Forelimb muscle (tissue), 1 donor: ENCODE data around the gene OR2T6. TPM values are rescaled to one million over a fixed set of nuclear protein-coding genes. Genes with fewer than 3 reads are reported as not detected.
"Not testable (repeated sequence)": the region's sequence is repeated elsewhere in the genome, so short reads cannot be mapped to it uniquely, and the experiment has no call there.

Source experiments
- DNase-seq: peaks from one replicate; pipeline ENCODE4 v3.0.0-alpha.2; 2013; ENCODE audit warnings: low read depth
- polyA plus RNA-seq: library from polyadenylated mRNA; unstranded; fragments of 120-200 nt; gene quantifications from one replicate; pipeline ENCODE4 v1.2.1, GENCODE V29; 2013; ENCODE audit not compliant: insufficient read length

Gene OR2T6, protein sequence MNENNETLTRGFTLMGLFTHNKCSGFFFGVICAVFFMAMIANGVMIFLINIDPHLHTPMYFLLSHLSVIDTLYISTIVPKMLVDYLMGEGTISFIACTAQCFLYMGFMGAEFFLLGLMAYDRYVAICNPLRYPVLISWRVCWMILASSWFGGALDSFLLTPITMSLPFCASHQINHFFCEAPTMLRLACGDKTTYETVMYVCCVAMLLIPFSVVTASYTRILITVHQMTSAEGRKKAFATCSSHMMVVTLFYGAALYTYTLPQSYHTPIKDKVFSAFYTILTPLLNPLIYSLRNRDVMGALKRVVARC
- polyA plus RNA-seq: not detected

DNA sequence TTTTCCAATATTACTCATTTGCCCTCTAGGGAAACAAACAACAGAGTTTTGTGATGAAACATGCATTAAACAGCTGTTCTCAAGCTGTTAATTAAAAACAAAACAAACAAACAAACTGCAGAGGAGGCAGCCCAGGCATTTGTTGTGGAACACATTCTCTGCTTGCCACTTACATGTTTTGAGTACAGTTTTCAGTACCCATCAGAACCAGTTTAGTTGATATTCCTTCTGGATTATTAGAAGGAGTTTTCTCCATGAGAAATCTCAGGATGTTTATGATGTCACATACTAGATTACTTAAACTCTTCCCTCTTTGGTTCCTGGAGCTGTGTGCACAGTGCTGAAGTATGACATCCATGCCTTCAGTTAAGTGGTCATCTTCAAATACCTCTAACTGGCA is at the start of gene OR2T6:
Gene OR2T6, plus strand, starts transcription at position 301 of the 400 bp plus-strand sequence. CDS start 11,863 bp downstream, outside the sequence.
- no peak for DNase-seq

DNA sequence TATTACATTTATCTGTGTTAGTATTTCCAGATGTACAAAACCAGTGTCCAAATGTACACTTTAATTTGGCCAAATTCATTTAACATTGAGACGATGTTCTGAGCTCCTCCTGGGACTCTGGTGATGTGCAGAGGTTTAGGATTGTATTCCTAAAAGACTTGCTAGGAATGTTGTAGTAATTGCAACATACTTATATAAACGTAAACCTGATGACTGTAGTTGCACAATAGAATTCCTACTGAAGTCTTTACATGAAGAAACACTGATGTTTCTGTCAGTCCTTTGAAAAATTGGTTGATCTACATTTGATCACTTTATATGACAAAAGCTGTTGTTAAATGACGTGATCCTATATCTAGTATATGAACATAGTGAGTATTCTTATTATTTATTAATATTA is 32.1 kb upstream of the OR2T6 start:
- DNase-seq: no peak

DNA sequence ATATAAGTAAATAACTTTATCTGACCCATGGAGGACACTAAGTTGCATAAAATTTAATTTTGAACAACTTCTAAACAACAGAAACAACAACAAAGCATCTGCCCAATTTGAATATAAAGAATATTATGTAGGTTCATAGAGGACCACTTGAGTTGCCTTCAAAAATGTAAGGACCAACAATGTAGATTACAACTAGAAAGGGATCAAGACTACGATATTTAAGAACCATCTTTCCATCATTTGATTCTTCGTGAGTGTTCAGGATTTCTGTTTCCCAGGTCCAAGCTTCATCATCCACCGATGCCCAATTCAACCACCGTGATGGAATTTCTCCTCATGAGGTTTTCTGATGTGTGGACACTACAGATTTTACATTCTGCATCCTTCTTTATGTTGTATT is 27.1 kb upstream of the OR2T6 start, which contains the start of gene OR14C36:
Gene OR14C36, plus strand, starts transcription at position 301 of the 400 bp plus-strand sequence. Its CDS starts 0 bp downstream, at position 301.
- no peak for DNase-seq

DNA sequence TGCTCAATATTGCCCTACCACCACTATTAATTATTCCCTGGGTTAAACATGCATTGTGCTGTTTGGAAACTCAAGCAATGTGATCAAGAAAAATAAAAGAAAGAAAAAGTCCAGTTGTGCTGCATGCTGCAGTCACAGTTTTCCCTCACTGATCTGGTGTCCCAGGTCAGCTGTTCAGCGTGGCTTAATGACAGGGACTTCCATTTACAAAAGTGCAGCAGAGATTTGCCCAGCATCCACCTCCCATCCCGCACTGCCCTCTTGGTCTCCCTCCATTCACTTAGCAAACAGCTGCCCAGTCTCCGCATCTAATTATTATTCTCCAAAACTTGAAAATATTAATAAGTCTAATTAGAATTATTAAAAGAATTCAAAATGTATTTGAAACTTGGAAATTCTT is 16.1 kb upstream of the OR2T6 start:
- DNase-seq: no peak

DNA sequence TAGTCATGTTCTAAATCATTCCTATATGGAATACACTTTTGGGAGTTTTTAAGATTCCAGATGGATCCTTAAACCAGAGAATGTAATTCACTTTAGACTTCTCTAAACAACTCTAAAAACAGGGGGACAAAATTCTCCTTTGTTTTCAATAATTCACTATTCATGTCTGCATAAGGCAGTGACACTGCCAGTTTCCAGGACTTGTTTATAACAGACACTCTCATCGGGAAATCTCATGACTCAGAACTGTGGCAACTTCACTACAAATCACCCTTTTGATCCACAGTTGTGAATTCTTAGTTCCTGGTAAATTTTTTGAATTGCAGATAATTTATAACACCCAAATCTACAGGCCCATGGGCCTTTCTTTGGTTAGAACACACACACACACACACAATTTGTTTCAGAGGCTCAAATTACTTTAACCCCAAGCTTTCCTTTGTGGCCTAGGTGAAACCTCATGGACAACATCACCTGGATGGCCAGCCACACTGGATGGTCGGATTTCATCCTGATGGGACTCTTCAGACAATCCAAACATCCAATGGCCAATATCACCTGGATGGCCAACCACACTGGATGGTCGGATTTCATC is 14.3 kb upstream of the OR2T6 start, which contains the start of gene OR2T4:
Gene OR2T4, plus strand, starts transcription at position 545 of the 595 bp plus-strand sequence. Its CDS starts 0 bp downstream, at position 545.
- DNase-seq: no peak

DNA sequence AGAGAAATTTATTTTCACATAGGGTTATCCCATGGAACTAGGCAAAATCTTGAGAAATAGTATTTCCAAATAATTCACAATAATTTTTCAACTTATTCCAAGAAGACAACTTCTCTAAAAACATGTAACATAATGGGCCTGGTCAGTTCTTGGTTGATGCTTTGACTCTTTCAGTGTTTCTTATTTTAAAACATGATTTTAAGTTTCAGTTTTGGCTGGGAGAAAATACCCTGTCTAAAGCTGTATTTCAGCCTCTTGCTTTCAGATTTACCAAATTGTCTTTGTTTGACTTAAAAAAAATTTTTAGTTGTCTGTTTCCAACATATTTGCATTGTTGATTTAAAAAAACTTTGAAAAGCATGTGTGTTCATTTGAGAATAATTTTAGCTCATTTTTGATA is 8.9 kb upstream of the OR2T6 start:
- no peak for DNase-seq

DNA sequence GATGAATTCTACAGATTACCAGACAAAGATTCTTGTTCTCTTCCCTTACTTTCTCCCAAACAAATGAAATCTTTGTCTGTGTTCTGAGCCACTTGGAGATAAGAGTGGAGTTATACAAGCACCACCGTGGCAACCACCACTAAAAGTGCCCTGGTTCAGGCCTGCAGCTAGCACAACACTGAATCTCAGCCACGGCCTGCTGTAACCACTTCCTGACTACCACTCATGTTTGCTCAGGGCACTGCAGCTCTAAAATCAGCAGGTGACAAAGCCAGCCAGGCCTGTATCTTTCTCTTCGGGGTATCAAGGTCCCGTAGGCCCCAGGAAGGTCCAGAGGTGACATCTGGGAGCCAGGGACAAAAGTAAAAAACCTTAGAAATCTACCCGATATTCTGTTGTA is 3.2 kb upstream of the OR2T6 start:
- no peak for DNase-seq

DNA sequence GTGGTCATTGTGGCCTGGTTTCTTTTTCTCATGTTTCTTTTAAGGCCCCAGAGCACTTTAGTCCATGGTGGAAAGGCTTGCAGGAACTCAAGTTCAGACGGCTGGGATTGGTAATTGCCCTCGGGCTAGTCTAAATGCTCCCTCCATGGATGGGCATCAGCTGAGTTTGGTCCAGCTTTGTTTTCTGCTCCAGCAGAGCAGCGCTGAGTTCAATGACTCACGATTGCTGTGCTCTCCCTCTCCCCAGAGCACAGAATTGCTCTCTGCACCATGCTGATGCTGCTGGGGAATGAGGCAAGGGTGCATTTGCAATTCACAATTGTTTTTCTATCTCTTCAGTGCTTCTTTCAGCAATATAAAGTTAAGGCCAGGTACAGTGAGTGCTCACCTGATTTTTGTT is 1.8 kb upstream of the OR2T6 start:
- no peak for DNase-seq

DNA sequence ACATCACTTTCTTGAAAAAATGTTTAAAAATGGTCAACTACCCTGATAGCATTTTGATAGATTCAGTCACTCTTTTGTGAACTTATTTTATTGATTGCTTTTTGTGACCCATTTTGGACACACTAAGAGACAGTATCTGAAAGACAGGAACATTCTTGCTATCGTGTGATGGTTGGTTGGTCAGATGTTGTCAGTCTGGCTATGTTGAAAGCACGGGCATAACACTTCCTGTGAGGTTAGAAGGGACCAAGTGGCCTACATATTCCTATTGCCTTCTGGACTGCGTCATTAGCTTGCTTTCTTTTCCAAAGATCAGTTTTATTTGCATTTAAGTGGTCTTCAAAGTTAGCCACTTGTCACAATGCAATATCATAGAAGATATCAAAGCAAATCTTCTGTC is 1.4 kb downstream of the OR2T6 start:
- no peak for DNase-seq

DNA sequence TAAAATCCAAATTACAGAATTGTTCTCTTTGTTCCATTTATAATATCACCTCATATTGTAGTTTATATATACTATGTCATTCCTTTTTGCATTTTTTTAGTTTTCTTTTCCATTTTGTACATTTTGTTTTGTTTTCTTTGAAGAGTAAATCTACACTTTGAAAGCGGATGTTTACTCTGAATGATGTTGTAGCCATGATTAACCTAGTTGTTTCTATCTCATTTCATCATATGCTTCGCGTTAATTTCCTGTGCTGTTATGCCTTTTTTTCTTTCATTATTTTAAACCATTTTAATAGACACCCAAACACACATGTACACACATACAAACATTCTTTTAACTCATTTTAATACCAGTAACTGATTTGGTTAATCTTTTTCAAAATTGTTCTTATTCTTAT is 5.3 kb downstream of the OR2T6 start:
- DNase-seq: no peak

DNA sequence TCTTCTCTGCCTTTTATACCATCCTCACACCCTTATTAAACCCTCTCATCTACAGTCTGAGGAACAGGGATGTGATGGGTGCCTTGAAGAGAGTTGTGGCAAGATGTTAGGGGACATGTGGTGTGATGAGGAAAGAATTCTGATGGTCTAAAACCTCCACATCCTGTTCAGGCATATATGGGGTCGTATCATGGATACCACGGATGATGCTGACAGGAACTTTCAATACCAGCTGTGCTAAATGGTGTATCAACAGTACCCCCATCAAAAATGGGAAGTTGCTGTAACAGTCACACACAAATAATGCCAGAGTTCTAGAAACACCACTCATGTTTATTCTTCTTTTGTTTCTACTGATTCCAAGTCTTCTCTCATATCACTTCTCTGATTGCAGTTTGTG is 12.9 kb downstream of the OR2T6 start:
- no peak for DNase-seq

DNA sequence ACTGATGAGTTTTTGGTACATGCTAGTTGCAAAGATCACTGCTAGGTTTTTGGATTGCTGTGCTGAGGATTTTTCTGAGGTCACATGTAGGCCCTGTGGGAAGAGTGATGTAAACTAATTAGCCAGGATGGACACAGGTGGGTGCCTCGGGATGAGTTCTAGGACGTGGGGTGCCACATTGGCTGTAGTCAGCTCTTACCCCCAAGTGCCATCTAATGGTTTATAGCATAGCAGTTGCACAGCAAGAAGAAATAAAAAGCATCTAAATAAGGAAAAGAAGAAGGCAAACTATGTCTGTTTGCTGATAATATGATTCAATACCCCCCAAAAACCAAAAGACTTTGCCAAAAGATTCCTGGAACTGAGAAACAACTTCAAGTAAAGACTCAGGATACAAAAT is 17.5 kb downstream of the OR2T6 start:
- DNase-seq: no peak

DNA sequence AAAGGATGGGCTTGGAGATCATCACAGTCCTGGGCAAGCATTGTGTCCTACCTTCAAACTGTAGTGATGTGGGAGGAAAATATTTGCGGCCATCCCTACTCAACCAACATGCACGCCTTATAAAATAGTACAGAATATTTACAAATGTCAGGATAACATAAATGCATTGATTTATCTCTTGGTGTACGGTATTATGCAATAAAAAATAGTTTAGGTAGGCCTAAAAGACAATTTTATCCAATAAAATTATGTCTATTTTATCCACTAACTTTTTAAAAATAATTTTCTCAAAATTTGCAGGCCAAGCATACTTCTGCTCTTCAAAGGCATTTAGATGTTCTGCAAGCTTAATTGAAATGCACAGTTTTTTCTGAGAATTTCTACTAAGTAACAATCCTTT is 27.2 kb downstream of the OR2T6 start, which contains the start of gene OR2T1:
Gene OR2T1, plus strand, starts transcription at position 301 of the 400 bp plus-strand sequence. CDS start 3,100 bp downstream, outside the sequence.
- no peak for DNase-seq

DNA sequence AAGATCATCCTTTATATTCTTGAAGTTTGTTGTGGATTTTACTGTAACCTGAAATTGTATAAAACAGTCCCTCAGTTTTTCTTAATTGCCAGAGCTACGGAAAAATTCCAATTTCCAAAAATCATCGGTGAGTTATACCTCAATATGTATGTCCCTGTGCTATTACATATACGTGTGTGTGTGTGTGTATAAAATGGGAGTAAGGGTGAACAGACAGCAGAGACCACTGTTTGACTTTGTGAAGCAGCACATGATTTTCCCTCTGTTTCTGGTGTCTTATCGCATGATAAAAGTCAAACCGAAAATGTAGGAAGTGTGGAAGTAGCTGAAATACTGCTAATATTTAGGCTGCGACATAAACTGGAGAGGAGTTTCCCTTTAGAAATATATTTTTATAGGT is 28.5 kb downstream of the OR2T6 start:
- DNase-seq: no peak

DNA sequence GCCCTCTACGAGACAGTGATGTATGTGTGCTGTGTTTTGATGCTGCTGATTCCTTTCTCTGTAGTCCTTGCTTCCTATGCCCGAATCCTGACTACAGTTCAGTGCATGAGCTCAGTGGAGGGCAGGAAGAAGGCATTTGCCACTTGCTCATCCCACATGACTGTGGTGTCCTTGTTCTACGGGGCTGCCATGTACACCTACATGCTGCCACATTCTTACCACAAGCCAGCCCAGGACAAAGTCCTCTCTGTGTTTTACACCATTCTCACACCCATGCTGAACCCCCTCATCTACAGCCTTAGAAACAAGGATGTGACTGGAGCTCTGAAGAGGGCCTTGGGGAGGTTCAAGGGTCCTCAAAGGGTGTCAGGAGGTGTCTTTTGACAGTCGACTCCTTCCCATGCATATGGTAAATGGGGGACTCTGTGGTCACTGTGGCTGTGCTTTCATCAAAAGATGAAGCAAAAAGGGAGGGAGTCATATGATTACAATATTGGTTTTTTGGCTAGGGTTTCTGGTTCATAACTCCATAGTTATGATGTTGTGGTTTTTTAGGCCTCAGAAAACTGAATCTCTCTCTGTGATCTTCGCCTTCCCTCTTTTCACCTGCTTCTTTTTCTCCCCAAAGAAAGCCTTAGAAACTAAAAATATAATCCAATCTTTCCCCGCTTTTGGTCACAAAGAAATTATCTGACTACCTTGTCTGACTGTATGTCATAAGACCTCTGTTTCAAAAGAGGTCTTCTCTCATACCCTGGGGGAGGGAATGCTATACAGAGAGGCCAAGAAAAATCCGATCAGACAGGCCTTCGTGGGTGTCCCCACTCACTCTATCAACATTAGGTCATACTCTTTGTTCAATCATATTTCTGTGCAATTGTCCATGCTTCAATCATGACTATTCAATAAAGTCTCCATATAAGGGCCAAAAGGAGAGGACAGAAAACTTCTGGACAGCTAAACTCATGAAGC is 31.5 kb downstream of the OR2T6 start:
- DNase-seq: no peak

DNA sequence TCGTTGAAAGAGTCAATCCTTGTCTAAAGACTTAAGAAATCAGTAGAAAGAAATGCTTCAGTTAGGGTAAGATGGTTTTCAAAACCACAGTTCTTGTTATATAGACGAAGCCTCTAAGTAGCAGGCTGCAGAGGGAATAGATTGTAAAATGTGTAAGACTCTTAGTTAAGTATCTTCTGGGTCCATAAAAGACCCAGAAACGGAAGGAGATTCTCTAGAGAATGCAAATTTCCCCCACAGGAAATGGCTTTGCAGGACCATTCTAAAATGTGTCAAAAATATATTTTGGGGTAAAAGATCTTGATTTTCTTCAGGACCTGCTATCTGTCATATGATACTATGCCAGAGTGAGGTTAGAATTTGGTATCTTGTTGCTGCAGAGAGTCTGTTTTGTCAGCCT is 40.7 kb downstream of the OR2T6 start:
- DNase-seq: no peak

DNA sequence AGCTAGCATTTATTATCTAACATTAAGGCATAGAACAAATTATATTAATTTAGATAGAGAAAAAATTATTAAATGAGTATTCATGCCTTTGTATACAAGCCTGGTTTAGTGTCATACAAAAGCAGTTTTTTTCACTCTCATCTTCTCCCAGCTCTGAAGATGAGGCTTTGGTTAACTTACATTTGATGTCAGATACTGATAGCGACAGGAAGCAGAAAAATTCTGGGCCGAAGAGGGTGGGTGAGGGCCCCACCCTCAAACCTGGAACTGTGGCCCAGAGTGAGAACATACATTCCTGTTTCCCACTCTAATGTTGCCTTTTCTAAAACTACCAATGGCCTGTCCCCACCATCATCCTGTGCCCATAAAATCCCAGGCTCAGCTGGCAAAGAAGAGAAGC is 42.3 kb downstream of the OR2T6 start:
- DNase-seq: no peak

DNA sequence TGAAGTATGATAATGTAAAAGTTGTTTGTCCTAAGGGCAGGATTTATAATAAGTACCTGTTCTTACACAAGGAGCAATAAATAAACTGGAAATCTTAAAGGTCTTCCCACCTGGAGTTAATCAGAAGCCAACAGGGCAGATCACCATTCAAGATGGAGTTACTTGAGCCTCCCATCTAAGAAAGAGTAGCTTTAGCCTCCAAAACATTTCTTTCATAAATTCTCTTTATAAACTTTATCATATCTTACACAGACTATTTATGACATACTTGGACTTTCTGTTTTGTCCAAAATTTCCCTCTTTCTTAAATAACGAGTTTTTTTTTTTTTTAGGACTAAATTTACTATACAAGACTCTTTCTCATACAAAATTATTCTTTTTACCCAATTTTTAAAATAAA is 45.8 kb downstream of the OR2T6 start:
- DNase-seq: no peak

DNA sequence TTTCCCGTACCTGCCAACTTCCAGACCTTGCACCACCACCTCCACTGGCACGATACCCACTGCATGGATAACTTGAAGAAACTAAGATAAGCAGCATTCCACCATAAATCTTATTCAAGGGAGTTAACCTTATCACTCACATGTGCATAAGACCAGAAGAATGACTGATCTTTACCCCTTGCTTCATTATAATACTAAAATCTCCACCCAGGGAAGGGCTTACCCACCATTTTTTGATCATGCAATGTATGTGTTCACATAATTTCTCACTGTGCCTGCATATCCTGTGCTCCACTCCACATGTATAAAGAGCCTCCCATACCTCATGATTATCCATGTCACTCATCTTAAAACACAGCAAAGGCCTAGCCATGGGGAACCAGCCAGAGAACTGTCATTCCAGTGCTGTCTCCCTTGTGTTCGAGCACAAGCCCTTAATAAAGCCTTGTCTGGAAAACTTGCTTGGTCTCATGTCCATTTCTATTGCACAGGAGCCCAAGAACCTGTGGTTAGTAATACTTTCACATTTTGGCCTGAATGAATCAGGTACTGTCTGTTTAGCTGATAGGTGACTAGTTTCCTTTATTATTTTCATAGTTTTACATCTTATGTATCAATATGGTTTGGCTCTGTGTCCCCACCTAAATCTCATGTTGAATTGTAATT is 52.1 kb downstream of the OR2T6 start:
- DNase-seq: not testable (repeated sequence)

DNA sequence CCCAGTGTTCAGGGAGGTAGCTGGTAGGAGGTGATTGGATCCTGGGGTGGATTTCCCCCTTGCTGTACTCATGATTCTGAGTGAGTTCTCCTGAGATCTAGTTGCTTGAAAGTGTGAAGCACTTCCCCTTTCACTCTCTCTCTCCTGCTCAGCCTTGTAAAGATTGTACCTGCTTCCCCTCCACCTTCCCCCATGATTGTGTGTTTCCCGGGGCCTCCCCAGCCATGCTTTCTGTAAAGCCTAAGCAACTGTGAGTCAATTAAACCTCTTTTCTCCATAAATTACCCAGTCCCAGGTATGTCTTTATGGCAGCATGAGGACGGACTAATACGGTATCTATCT is 52.6 kb downstream of the OR2T6 start:
- not testable (repeated sequence) for DNase-seq

DNA sequence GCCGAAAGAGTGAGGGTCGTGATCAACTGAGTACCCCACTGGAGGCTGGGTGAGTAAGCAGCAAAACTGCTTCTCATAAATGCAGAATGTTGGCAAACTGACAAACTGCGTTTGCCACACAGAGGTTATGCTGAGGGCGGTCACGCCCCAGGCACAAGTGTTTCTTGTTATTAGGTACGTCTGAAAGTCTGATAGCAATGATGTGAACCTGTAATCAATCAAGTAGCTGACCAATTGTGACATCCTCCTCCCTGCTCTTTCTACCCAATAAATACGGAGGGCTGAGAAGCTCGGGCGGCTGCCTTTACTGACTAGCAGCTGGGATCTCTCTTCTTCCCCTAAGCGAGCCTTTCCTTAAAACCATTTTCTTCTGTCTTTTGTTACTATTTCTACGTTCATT is 56.1 kb downstream of the OR2T6 start:
- DNase-seq: not testable (repeated sequence)

DNA sequence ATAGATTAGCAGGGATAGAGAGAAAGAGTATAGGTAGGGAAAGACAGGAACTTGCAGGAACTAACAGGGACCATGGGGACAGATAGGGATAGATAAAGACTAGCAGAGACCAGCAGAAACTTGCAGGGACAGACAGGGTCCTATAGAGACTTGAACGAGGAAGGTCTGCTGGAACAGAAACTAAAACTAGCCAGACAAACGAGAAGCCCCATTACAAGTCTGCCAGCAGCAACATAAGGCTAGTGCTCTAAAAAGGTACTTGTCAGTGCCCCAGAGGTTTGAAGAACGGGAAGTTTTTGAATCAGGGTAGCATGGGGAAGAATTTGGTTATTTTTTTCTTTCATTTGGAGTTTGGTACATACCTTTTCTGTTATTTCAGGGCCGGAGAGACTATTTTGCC is 56.7 kb downstream of the OR2T6 start:
- not testable (repeated sequence) for DNase-seq
